ENCODE data around the gene JAK1. TPM values are rescaled to one million over a fixed set of nuclear protein-coding genes. Genes with fewer than 3 reads are reported as not detected.
"Not testable (repeated sequence)": the region's sequence is repeated elsewhere in the genome, so short reads cannot be mapped to it uniquely, and the experiment has no call there.

JAK1 gene
- total RNA-seq, 1 donor from 2014 or later = 55.8 TPM

GRCh38 chr1:64920941-64921589 is 45.3 kb downstream of the JAK1 start:
- Histone ChIP-seq H3K27me3 (ENCODE audit: control insufficient read depth, insufficient read depth, low read length) (no peaks in the 10 kb centered on the region), H3K36me3 (ENCODE audit: control insufficient read depth, insufficient read depth, low read length) (no peaks in the 10 kb centered on the region), H3K4me3 (ENCODE audit: low read depth, low read length) (no peak overlapping the region)
- no peak for TF ChIP-seq CTCF (IDR thresholded peaks at IDR 0.05; ENCODE audit: insufficient read depth, low read length, severe bottlenecking)
- FAIRE-seq = no peak
- peak; percentile 48 for DNase-seq (ENCODE audit: low read depth)

- H3K27me3 ChIP-seq (ENCODE audit: control insufficient read depth, insufficient read depth, low read length); FAIRE-seq; DNase-seq (ENCODE audit: low read depth): not testable (repeated sequence)
Observed at GRCh38 chr1:64919120-64919519, 47.2 kb downstream of the JAK1 start.

GRCh38 chr1:64917907-64918306 is 48.4 kb downstream of the JAK1 start:
- H3K27me3 ChIP-seq (ENCODE audit: control insufficient read depth, insufficient read depth, low read length) = no peaks in the 10 kb centered on the region
- H3K4me3 ChIP-seq (ENCODE audit: low read depth, low read length) = no peak overlapping the region
- no peak for DNase-seq (ENCODE audit: low read depth)
- no peak for FAIRE-seq
- H3K36me3 ChIP-seq (ENCODE audit: control insufficient read depth, insufficient read depth, low read length) = no peaks in the 10 kb centered on the region
- no peak for TF ChIP-seq CTCF (IDR thresholded peaks at IDR 0.05; ENCODE audit: insufficient read depth, low read length, severe bottlenecking)

More at GRCh38 chr1:64919120-64919519, 47.2 kb downstream of the JAK1 start:
- not testable (repeated sequence) for H3K36me3 ChIP-seq (ENCODE audit: control insufficient read depth, insufficient read depth, low read length); H3K4me3 ChIP-seq (ENCODE audit: low read depth, low read length)

- no peak for TF ChIP-seq CTCF (IDR thresholded peaks at IDR 0.05; ENCODE audit: insufficient read depth, low read length, severe bottlenecking)
- no peaks in the 10 kb centered on the region for H3K36me3 ChIP-seq (ENCODE audit: control insufficient read depth, insufficient read depth, low read length)
- no peaks in the 10 kb centered on the region for H3K27me3 ChIP-seq (ENCODE audit: control insufficient read depth, insufficient read depth, low read length)
- no peak overlapping the region for H3K4me3 ChIP-seq (ENCODE audit: low read depth, low read length)
- FAIRE-seq (no peak), DNase-seq (ENCODE audit: low read depth) (peak; percentile 90)
Observed at GRCh38 chr1:64917328-64917861, 49.0 kb downstream of the JAK1 start.

DNA sequence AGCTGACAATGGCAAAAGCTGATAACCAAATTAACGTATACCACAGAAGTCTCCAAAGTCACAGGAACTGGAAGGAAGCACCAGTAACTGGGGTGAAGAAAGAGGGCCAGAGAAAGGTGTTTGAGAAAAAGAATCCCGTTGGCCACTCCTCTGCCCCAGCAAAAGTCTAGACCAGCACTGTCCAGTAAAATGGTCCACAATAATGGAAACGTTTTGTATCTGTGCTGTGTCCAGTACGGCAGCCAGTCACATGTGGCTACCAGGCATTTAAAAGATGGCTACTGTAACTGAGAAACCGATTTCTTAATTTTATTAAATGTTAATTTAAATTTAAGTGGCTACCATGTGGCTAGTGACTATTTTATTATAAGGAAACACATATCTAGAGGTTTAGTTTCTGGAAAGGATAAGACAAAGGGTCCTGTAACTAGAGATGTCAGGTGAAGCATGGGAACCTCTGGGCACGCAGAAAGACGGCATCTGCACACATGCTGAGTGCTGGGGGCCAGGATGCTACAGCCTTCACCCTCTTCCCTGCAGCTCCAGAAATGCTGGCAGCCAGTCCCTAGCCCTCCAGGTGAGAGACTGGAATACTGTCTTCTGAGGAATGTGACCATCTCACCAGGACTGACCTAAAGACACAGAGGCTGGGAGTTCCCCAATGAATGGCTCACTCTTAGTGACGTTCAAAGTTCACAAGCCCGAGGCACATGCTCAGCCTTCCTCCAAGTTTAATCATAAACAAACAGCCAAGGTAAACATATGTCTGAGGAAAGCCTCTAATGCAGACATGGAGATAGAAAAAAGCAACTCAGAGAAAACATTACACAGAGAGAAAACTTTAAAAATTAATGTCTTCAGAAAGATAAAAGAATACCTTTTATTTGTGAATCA is 50.7 kb downstream of the JAK1 start:
- no peaks in the 10 kb centered on the region for H3K36me3 ChIP-seq (ENCODE audit: control insufficient read depth, insufficient read depth, low read length)
- FAIRE-seq = no peak

More for the DNA sequence above, 50.7 kb downstream of the JAK1 start:
- DNase-seq (ENCODE audit: low read depth) = peak; percentile 93
- no peaks in the 10 kb centered on the region for H3K27me3 ChIP-seq (ENCODE audit: control insufficient read depth, insufficient read depth, low read length)
- H3K4me3 ChIP-seq (ENCODE audit: low read depth, low read length) = no peak overlapping the region
- TF ChIP-seq CTCF (IDR thresholded peaks at IDR 0.05; ENCODE audit: insufficient read depth, low read length, severe bottlenecking) = no peak

Measured in bronchial epithelial cell (primary cell).